Ovary (tissue), 3 donors: ENCODE measurements around the gene EPHB1.

Experiments used
- EP300 ChIP-seq: sonication (generic); formaldehyde crosslinking; IDR thresholded peaks from one replicate; pipeline ENCODE4 v1.6.1; 2017; ENCODE audit warnings: antibody characterized with exemption
- POLR2A ChIP-seq: fragments of 450-650 bp; IDR thresholded peaks from one replicate; pipeline ENCODE4 v1.6.1; 2017; ENCODE audit warnings: antibody characterized with exemption, mild to moderate bottlenecking, moderate library complexity
- TF ChIP-seq, protein P1 (sequence below), 3 donors: fragments of 450-650 bp in 2 of 3; fragments of 200-600 bp in 1 of 3; IDR thresholded peaks; one replicate each; pipeline versions ENCODE4 v1.5.1 to v1.8.0; 2016 to 2022; ENCODE audit warnings: antibody characterized with exemption in 3 of 3, mild to moderate bottlenecking in 1 of 3
- donor health status: DM: no; HTN: no; CAD: no.

DNA sequence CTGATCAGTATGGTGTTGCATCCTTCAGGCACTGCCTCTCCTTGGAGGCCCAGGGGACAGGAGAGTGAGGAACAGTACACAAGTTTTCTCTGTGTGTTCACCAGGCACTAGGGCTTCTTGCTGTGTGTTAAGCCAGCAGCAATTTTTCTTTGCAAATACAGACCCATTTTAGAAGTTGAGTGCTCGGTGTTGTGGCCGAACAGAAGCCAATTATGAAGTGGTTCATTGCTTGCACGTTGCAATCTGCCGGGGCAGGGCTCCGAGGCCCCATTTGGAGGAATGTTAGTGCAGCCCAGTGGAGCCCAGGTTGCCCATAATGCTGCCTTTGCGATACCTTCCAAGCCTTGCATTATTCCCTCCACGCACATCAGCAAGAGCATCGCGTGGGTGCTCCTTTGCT is 51.0 kb downstream of the EPHB1 start:
- TF ChIP-seq, protein P1, sequence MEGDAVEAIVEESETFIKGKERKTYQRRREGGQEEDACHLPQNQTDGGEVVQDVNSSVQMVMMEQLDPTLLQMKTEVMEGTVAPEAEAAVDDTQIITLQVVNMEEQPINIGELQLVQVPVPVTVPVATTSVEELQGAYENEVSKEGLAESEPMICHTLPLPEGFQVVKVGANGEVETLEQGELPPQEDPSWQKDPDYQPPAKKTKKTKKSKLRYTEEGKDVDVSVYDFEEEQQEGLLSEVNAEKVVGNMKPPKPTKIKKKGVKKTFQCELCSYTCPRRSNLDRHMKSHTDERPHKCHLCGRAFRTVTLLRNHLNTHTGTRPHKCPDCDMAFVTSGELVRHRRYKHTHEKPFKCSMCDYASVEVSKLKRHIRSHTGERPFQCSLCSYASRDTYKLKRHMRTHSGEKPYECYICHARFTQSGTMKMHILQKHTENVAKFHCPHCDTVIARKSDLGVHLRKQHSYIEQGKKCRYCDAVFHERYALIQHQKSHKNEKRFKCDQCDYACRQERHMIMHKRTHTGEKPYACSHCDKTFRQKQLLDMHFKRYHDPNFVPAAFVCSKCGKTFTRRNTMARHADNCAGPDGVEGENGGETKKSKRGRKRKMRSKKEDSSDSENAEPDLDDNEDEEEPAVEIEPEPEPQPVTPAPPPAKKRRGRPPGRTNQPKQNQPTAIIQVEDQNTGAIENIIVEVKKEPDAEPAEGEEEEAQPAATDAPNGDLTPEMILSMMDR (IDR thresholded peaks at IDR 0.05), result no peak
- TF ChIP-seq POLR2A (no peak), EP300 (no peak)
